Measurements from ENCODE around the gene MRPL9. TPM values are rescaled to one million over a fixed set of nuclear protein-coding genes. Genes with fewer than 3 reads are reported as not detected.

Gene MRPL9
- polyA plus RNA-seq, 3 donors, result 35.4 to 63.3 (median 63.1) TPM

GRCh38 chr1:151716771-151717631, 46.3 kb downstream of the MRPL9 start, which contains the start of gene CELF3:
CELF3 (minus strand) TSS chr1:151716803; CDS start chr1:151716020, 783 bp downstream.
- no peak within 1 kb of the TSS for H3K27ac ChIP-seq (ENCODE audit: low read depth, low read length)
- WGBS, 3 donors, result 5 to 8% (median 7%) methylated on average over 25 to 27 of the region's 27 CpGs

- H3K27ac ChIP-seq (ENCODE audit: low read depth, low read length), result no peak overlapping the region
- 2 to 23% (median 7%) methylated on average over 5 to 11 of the region's 11 CpGs for WGBS, 3 donors
These were observed 46.9 kb downstream of the MRPL9 start for GRCh38 chr1:151716405-151716762.

GRCh38 chr1:151715726-151716404, 47.4 kb downstream of the MRPL9 start:
- 37 to 41% (median 41%) methylated on average over 17 of the region's 17 CpGs for WGBS, 3 donors
- no peak overlapping the region for H3K27ac ChIP-seq (ENCODE audit: low read depth, low read length)

GRCh38 chr1:151714820-151715725, 48.2 kb downstream of the MRPL9 start:
- WGBS, 3 donors, result 65 to 72% (median 66%) methylated on average over 10 of the region's 10 CpGs

GRCh38 chr1:151713874-151714273, 49.4 kb downstream of the MRPL9 start:
- no peak overlapping the region for H3K27ac ChIP-seq (ENCODE audit: low read depth, low read length)
- WGBS, 3 donors, result 83 to 96% (median 90%) methylated on average over 1 to 2 of the region's 2 CpGs

More at GRCh38 chr1:151714820-151715725, 48.2 kb downstream of the MRPL9 start:
- H3K27ac ChIP-seq (ENCODE audit: low read depth, low read length), result no peak overlapping the region

GRCh38 chr1:151713044-151713443, 50.3 kb downstream of the MRPL9 start:
- WGBS, 3 donors, result 31 to 81% (median 76%) methylated on average over 2 of the region's 2 CpGs

DNA sequence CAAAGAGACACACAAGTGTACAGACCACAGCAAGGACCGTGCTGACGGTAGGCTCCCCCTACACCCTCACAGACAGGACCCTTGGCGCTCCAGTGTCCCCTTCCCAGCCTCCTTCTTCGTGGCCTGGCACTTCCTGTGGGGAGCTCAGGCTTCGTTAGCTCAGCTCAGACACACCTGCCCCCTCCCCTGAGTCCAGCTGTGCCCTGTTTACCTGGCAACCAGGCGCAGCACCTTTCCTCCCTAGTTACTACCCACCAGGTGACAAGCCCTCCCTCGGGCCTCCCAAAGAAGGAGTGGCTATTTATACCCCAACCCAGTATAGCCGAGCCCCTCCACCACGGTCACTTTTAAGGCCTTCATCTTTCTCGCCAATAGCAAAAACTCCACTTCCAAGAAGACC, 51.3 kb downstream of the MRPL9 start:
- no peak overlapping the region for H3K27ac ChIP-seq (ENCODE audit: low read depth, low read length)
- WGBS, 3 donors, result 65 to 67% (median 67%) methylated on average over 10 of the region's 10 CpGs

More at GRCh38 chr1:151713044-151713443, 50.3 kb downstream of the MRPL9 start:
- no peak overlapping the region for H3K27ac ChIP-seq (ENCODE audit: low read depth, low read length)

DNA sequence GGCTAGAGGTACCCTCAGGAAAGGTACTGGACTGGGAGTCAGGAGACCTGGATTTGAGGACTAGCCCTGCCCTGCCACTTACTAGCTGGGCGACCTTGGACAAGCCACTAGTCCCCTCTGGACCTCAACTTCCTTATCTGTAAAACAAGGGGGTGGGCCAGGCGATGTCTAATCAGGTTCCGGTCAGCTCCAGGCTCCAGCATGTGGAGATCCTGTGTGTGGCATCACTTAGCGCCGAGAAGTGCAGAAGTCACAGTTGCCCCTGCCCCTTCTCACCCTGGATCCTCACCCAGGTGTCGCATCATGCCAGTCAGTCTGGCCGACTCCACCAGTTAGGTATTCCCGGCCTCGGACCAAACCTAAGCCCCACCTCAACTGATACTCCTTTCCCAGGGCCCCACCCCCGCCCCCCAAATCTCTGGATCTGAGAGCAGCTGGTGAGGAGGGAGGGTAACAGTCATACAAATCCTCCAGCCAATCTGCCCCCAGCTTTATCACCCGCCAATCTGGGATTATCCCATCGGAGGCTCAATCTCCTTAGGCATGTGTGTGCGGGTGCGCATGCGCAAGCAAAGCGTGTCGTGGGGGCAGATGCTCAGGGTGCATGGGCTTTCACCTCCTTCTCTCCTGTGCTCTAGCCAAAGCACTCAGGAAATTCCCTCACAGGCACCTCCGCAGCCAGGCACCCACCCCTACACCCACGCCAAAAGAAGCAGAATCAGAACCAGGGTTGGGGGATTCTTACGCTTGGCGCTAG, 52.1 kb downstream of the MRPL9 start:
- H3K27ac ChIP-seq (ENCODE audit: low read depth, low read length), result no peak overlapping the region
- WGBS, 3 donors, result 78 to 84% (median 83%) methylated on average over 21 of the region's 21 CpGs

GRCh38 chr1:151710187-151710840, 53.0 kb downstream of the MRPL9 start:
- 41 to 57% (median 55%) methylated on average over 15 of the region's 15 CpGs for WGBS, 3 donors
- H3K27ac ChIP-seq (ENCODE audit: low read depth, low read length), result no peak overlapping the region

Other genes starting within 250 kb of the MRPL9 start
- gene TUFT1, start 223.2 kb downstream of the MRPL9 start, polyA plus RNA-seq, result 10 to 100 TPM in 1 of 3 donors, 1 to 10 TPM in 2; 4.2 to 13.3 (median 4.2) TPM
- gene SNX27, start 151.4 kb downstream of the MRPL9 start, polyA plus RNA-seq, result 10 to 100 TPM in 1 of 3 donors, 1 to 10 TPM in 2; 3.5 to 19.5 (median 4.7) TPM
- 1 to 10 TPM in 1 of 3 donors, under 1 TPM in 1, not detected in 1; 0.13 to 4.6 TPM for gene CELF3, start 46.7 kb downstream of the MRPL9 start, polyA plus RNA-seq
- gene RIIAD1, start 42.0 kb downstream of the MRPL9 start, polyA plus RNA-seq, result not detected
- gene TDRKH, start 27.0 kb upstream of the MRPL9 start, polyA plus RNA-seq, result 1 to 10 TPM; 1.8 to 3.6 (median 2.9) TPM
- gene LINGO4, start 41.9 kb upstream of the MRPL9 start, polyA plus RNA-seq, result under 1 TPM in 1 of 3 donors, not detected in 2; 0.29 TPM
- 10 to 100 TPM in 1 of 3 donors, 1 to 10 TPM in 1, under 1 TPM in 1; 0.22 to 57.8 (median 1.2) TPM for gene RORC, start 68.3 kb upstream of the MRPL9 start, polyA plus RNA-seq
- gene C2CD4D, start 76.3 kb upstream of the MRPL9 start, polyA plus RNA-seq, result under 1 TPM in 2 of 3 donors, not detected in 1; 0.09 to 0.72 TPM
- not detected for gene THEM5, start 90.2 kb upstream of the MRPL9 start, polyA plus RNA-seq
- 10 to 100 TPM; 10.7 to 14.4 (median 13.4) TPM for gene THEM4, start 146.0 kb upstream of the MRPL9 start, polyA plus RNA-seq
- 1,000 to 10,000 TPM in 1 of 3 donors, 100 to 1,000 TPM in 1, 10 to 100 TPM in 1; 77.9 to 1,006 (median 392) TPM for gene S100A10, start 230.4 kb upstream of the MRPL9 start, polyA plus RNA-seq